OCI-LY1 (cell line): ENCODE measurements around the gene TIMM13.

Experiments
- H2AFZ ChIP-seq: fragments of 200-600 bp; sonication (generic), shearing (Covaris generic); 2 replicates; pipeline ENCODE4 v1.6.0; 2014; ENCODE audit warnings: antibody characterized with exemption, mild to moderate bottlenecking, low read length
- H3F3A ChIP-seq: fragments of 200-600 bp; sonication (generic), shearing (Covaris generic); 2 replicates; pipeline ENCODE4 v1.6.0; 2014; ENCODE audit warnings: mild to moderate bottlenecking, antibody characterized with exemption, low read length, moderate library complexity; ENCODE audit not compliant: insufficient read depth
- H3K27ac ChIP-seq: fragments of 200-600 bp; sonication (generic); 2 replicates; pipeline ENCODE4 v1.5.1; 2014; ENCODE audit warnings: low read length, mixed run types, mild to moderate bottlenecking, low read depth; ENCODE audit not compliant: poor library complexity, severe bottlenecking
- H3K27me3 ChIP-seq: fragments of 200-600 bp; sonication (generic); 2 replicates; pipeline ENCODE4 v1.6.0; 2014; ENCODE audit warnings: antibody characterized with exemption, mild to moderate bottlenecking, low read length, moderate library complexity; ENCODE audit not compliant: insufficient read depth
- H3K36me3 ChIP-seq: fragments of 200-600 bp; sonication (generic); 2 replicates; pipeline ENCODE4 v1.6.1; 2014; ENCODE audit warnings: mild to moderate bottlenecking, antibody characterized with exemption, low read length, moderate library complexity, mixed read lengths; ENCODE audit not compliant: insufficient read depth
- H3K4me1 ChIP-seq: fragments of 200-600 bp; sonication (generic); 2 replicates; pipeline ENCODE4 v1.5.1; 2014; ENCODE audit warnings: mild to moderate bottlenecking, low read length, moderate library complexity; ENCODE audit not compliant: insufficient read depth, severe bottlenecking
- H3K4me2 ChIP-seq: fragments of 200-600 bp; sonication (generic), shearing (Covaris generic); 2 replicates; pipeline ENCODE4 v1.6.1; 2014; ENCODE audit warnings: low read length
- H3K4me3 ChIP-seq: fragments of 200-600 bp; sonication (generic); 2 replicates; pipeline ENCODE4 v1.5.1; 2014; ENCODE audit warnings: low read length, low read depth, mild to moderate bottlenecking, mixed read lengths; ENCODE audit not compliant: poor library complexity, severe bottlenecking
- H3K79me2 ChIP-seq: fragments of 200-600 bp; shearing (Covaris generic); 2 replicates; pipeline ENCODE4 v1.6.1; 2016; ENCODE audit warnings: mixed run types, low read length, mixed read lengths; ENCODE audit not compliant: insufficient read depth
- H3K9ac ChIP-seq: fragments of 200-600 bp; sonication (generic), shearing (Covaris generic); 2 replicates; pipeline ENCODE4 v1.6.1; 2014; ENCODE audit warnings: mild to moderate bottlenecking, low read length, mixed read lengths
- H3K9me2 ChIP-seq: fragments of 200-600 bp; sonication (generic), shearing (Covaris generic); 2 replicates; pipeline ENCODE4 v1.6.1; 2014; ENCODE audit warnings: low read depth, mild to moderate bottlenecking, low read length, mixed read lengths
- H3K9me3 ChIP-seq: fragments of 200-600 bp; shearing (Covaris generic); 2 replicates; pipeline ENCODE4 v1.6.1; 2014; ENCODE audit warnings: low read length, mixed read lengths
- H4K20me1 ChIP-seq: fragments of 200-600 bp; sonication (generic), shearing (Covaris generic); 2 replicates; pipeline ENCODE4 v1.6.0; 2016; ENCODE audit warnings: mild to moderate bottlenecking, low read length; ENCODE audit not compliant: insufficient read depth
- EZH2 ChIP-seq: fragments of 200-600 bp; sonication (generic), shearing (Covaris generic); IDR thresholded peaks from 2 replicates; pipeline ENCODE4 v1.8.0; 2017; ENCODE audit warnings: borderline replicate concordance, mixed run types, mild to moderate bottlenecking, antibody characterized with exemption, low read length, moderate library complexity, mixed read lengths
- TF ChIP-seq, protein P1 (sequence below): fragments of 200-600 bp; sonication (generic), shearing (Covaris generic); IDR thresholded peaks from 2 replicates; pipeline ENCODE4 v1.5.1; 2017; ENCODE audit warnings: mild to moderate bottlenecking, antibody characterized with exemption, low read length, moderate library complexity, mixed read lengths

Gene TIMM13

DNA sequence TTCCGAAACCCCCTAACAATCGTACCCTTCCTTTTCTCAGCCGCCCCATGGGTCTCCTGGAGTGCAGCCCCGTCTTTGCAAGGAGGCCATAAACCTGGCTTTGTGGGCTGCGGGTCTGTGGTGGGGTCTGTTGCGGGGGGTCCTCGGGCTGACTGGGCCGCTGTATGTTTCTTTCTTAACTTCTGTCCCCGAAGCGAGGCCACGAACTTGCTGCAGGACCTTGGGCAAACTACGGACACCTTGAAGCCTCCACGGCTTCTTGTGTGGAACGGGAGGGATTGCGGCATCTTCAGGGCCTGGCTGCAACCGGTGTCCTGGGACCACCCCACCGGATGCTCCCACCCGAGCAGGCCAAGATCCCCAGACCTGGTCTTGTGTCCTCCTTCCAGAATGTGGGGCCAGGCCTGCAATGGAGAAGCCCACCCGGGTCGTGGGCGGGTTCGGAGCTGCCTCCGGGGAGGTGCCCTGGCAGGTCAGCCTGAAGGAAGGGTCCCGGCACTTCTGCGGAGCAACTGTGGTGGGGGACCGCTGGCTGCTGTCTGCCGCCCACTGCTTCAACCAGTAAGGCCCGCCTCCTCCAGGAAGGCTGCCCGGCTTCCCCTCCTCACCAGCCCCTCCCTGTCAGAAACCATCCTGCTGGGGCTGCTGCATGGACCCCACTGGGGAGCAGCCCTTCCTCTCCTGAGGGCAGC, 12.0 kb downstream of the TIMM13 start:
- no peaks in the 10 kb centered on the region for H3K79me2 ChIP-seq
- H4K20me1 ChIP-seq = no peaks in the 10 kb centered on the region
- no peak overlapping the region for H3K27ac ChIP-seq
- peaks cover 28% of the 10 kb centered on the region for H3K36me3 ChIP-seq
- no peaks in the 10 kb centered on the region for H3K9me2 ChIP-seq
- no peaks in the 10 kb centered on the region for H3K9me3 ChIP-seq
- no peak overlapping the region for H3K4me2 ChIP-seq
- TF ChIP-seq EZH2 = no peak
- TF ChIP-seq, protein P1, sequence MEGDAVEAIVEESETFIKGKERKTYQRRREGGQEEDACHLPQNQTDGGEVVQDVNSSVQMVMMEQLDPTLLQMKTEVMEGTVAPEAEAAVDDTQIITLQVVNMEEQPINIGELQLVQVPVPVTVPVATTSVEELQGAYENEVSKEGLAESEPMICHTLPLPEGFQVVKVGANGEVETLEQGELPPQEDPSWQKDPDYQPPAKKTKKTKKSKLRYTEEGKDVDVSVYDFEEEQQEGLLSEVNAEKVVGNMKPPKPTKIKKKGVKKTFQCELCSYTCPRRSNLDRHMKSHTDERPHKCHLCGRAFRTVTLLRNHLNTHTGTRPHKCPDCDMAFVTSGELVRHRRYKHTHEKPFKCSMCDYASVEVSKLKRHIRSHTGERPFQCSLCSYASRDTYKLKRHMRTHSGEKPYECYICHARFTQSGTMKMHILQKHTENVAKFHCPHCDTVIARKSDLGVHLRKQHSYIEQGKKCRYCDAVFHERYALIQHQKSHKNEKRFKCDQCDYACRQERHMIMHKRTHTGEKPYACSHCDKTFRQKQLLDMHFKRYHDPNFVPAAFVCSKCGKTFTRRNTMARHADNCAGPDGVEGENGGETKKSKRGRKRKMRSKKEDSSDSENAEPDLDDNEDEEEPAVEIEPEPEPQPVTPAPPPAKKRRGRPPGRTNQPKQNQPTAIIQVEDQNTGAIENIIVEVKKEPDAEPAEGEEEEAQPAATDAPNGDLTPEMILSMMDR = no peak
- H3K9ac ChIP-seq = no peak overlapping the region
- no peaks in the 10 kb centered on the region for H3F3A ChIP-seq
- no peaks in the 10 kb centered on the region; the same call in 1 of the 2 replicates for H3K27me3 ChIP-seq
- H2AFZ ChIP-seq = no peak overlapping the region
- H3K4me3 ChIP-seq = no peak overlapping the region
- H3K4me1 ChIP-seq = no peaks in the 10 kb centered on the region

DNA sequence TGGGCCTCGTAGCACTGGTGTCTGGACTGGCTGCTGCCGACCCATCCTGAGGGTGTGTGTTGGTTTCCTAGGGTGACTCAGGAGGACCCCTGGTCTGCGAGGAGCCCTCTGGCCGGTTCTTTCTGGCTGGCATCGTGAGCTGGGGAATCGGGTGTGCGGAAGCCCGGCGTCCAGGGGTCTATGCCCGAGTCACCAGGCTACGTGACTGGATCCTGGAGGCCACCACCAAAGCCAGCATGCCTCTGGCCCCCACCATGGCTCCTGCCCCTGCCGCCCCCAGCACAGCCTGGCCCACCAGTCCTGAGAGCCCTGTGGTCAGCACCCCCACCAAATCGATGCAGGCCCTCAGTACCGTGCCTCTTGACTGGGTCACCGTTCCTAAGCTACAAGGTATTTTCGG, 13.8 kb downstream of the TIMM13 start:
- H4K20me1 ChIP-seq = no peaks in the 10 kb centered on the region
- no peaks in the 10 kb centered on the region for H3K9me3 ChIP-seq
- H2AFZ ChIP-seq = no peak overlapping the region
- H3K4me2 ChIP-seq = no peak overlapping the region
- TF ChIP-seq, protein P1 = no peak
- TF ChIP-seq EZH2 = no peak
- no peak overlapping the region for H3K4me3 ChIP-seq
- no peak overlapping the region for H3K9ac ChIP-seq
- H3K79me2 ChIP-seq = no peaks in the 10 kb centered on the region
- H3K36me3 ChIP-seq = peaks cover 23% of the 10 kb centered on the region
- H3F3A ChIP-seq = no peaks in the 10 kb centered on the region
- H3K27me3 ChIP-seq = no peaks in the 10 kb centered on the region; the same call in 1 of the 2 replicates
- no peaks in the 10 kb centered on the region for H3K4me1 ChIP-seq
- H3K27ac ChIP-seq = no peak overlapping the region
- H3K9me2 ChIP-seq = no peaks in the 10 kb centered on the region

DNA sequence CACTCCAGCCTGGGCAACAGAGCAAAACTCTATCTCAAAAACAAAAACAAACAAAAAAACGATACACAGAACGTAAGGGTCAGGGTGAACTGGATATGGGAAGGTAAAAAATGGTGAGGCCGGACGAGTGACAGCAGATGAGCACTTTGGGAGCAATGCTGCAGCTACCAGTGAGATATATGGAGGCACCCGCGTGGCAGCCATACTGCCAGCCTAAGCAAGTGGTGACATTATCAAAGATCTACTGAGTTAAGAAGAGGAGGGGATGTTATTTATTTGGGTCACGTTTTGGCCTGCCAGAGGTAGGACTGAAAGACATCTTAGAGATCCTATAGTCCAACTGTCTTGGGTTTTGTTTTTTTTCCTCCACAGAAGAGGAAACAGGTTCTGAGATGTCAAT, 14.2 kb downstream of the TIMM13 start:
- Histone ChIP-seq H3K4me1 (no peaks in the 10 kb centered on the region), H3K9ac (no peak overlapping the region), H2AFZ (no peak overlapping the region), H3K79me2 (no peaks in the 10 kb centered on the region), H3K27me3 (no peaks in the 10 kb centered on the region; the same call in 1 of the 2 replicates), H3K4me2 (no peak overlapping the region), H3K4me3 (no peak overlapping the region), H3K9me2 (no peaks in the 10 kb centered on the region), H3K9me3 (no peaks in the 10 kb centered on the region), H4K20me1 (no peaks in the 10 kb centered on the region), H3K27ac (no peak overlapping the region), H3K36me3 (peaks cover 23% of the 10 kb centered on the region), H3F3A (no peaks in the 10 kb centered on the region)
- TF ChIP-seq, protein P1 = no peak
- no peak for TF ChIP-seq EZH2
